Testis (tissue), 2 donors: ENCODE results near the gene PTEN.

Experiments used
- CTCF ChIP-seq, 3 experiments: fragments of 450-650 bp in 2 of 3; fragments of 200-600 bp in 1 of 3; sonication (generic) in 1 of 3; IDR thresholded peaks; one replicate each; pipeline ENCODE4 v1.5.1; 2016 to 2019; ENCODE audit warnings: antibody characterized with exemption in 3 of 3, mild to moderate bottlenecking in 2 of 3, moderate library complexity in 1 of 3
- POLR2A ChIP-seq: fragments of 450-650 bp; IDR thresholded peaks from one replicate; pipeline ENCODE4 v1.6.1; 2017; ENCODE audit warnings: antibody characterized with exemption, mild to moderate bottlenecking, moderate library complexity

DNA sequence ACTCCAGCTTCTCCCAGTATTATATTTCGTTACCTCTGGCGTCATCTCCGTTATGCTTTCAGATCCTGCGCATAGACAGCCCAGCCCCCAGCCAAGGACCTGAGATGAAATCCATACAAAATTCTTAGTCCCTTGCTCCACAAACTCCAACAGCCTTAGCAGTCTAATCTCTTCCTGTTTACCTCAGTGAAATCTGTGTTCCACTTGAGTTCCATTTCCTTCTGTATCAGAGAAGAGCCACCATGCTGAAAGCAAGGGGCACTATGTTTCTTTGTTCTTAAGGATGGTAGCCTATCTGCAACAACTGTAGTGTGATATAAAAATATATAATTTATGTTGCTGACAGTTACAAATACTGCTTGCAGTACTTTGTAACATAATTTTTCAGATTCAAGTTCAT is 59.8 kb downstream of the PTEN start:
- TF ChIP-seq CTCF (IDR thresholded peaks at IDR 0.05) (no peak), POLR2A (no peak)
